ENCODE results near the gene RNASE7. TPM values are rescaled to one million over a fixed set of nuclear protein-coding genes. Genes with fewer than 3 reads are reported as not detected.

RNASE7 gene
- total RNA-seq, 2 experiments from 2014 or later = not detected

DNA sequence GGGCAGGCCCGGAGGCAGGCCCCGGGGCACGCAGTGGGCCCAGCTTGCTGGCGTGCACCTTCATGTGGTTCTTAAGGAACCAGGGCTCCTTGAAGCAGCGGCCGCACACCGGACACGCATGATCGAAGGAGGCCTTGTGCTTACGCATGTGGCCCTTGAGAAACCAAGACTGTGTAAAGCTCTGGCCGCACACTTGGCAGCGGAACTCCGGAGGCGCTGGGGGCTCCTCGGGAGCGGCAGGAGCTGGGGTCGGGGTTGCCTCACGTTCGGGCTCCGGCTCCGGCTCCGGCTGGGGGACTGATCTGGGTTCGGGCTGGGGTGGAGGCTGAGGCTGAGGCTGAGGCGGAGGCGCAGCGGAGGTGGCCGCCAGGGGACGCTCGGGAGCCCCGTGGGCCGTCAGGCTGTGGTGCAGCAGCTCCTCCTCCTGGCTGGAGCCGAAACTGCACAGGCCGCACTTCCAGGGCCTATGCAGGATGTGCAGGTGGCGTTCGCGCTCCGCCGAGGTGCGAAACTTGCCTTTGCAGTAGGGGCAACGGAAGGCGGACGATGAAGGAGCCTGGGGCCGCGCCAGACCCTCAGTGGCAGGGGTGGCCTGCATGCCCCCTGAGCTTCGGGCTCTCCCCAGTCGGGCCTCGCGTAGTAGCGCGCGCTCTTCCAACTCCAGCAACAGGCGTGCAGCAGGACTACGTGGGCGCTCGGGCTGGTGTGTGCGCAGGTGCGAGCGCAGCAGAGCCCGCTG is 50.3 kb downstream of the RNASE7 start:
- Mint-ChIP-seq H3K4me3 (no peak overlapping the region), H3K4me1 (peaks cover 13% of the 10 kb centered on the region), H3K36me3 (no peaks in the 10 kb centered on the region), H3K9me3 (no peaks in the 10 kb centered on the region), H3K27me3 (peaks cover 11% of the 10 kb centered on the region), H3K27ac (no peak overlapping the region)
- POLR2A ChIA-PET = interaction anchor here (1.1 to 1.6 kb wide), 3 partner anchors 12 to 78 kb away, joined by 3 to 9 read pairs (median 8); no protein-coding TSS in a partner anchor
- DNase-seq (peak; percentile 97), ATAC-seq (ENCODE audit: low read depth) (peak; percentile 74)

GRCh38 chr14:21093018-21093417 is 50.9 kb downstream of the RNASE7 start:
- peaks cover 8% of the 10 kb centered on the region for H3K4me1 Mint-ChIP-seq
- H3K4me3 Mint-ChIP-seq = no peak overlapping the region
- peaks cover 13% of the 10 kb centered on the region for H3K27me3 Mint-ChIP-seq
- DNase-seq = no peak
- POLR2A ChIA-PET = interaction anchor here (1.1 to 1.6 kb wide), 2 partner anchors 11 to 25 kb away, joined by 8 to 9 read pairs; no protein-coding TSS in a partner anchor
- no peaks in the 10 kb centered on the region for H3K9me3 Mint-ChIP-seq
- ATAC-seq (ENCODE audit: low read depth) = no peak
- no peak overlapping the region for H3K27ac Mint-ChIP-seq
- H3K36me3 Mint-ChIP-seq = no peaks in the 10 kb centered on the region

Small RNA genes within 50 kb of the gene (microRNA-seq; reads per million reads assigned to microRNA genes)
- not detected for gene MIR6717

Other genes with a start within 250 kb of the RNASE7 start
- gene RNASE1, start 239.5 kb upstream of the RNASE7 start, total RNA-seq = 1 to 10 TPM; 2.8 to 4.5 TPM
- gene RNASE3, start 151.0 kb upstream of the RNASE7 start, total RNA-seq = not detected
- gene RNASE2, start 86.9 kb upstream of the RNASE7 start, total RNA-seq = not detected
- gene METTL17, start 52.4 kb upstream of the RNASE7 start, total RNA-seq = 100 to 1,000 TPM in 1 of 2 experiments, 10 to 100 TPM in 1; 92.9 to 100 TPM
- gene SLC39A2, start 43.1 kb upstream of the RNASE7 start, total RNA-seq = under 1 TPM in 1 of 2 experiments, not detected in 1; 0.25 TPM
- gene NDRG2, start 17.3 kb upstream of the RNASE7 start, total RNA-seq = 10 to 100 TPM; 15.9 to 17.1 TPM
- not detected for gene TPPP2, start 12.1 kb upstream of the RNASE7 start, total RNA-seq
- not detected for gene RNASE13, start 7.6 kb upstream of the RNASE7 start, total RNA-seq
- gene RNASE8, start 15.5 kb downstream of the RNASE7 start, total RNA-seq = not detected
- gene ARHGEF40, start 27.9 kb downstream of the RNASE7 start, total RNA-seq = under 1 TPM; 0.20 to 0.28 TPM
- 1 to 10 TPM; 4.3 to 6.0 TPM for gene ZNF219, start 56.3 kb downstream of the RNASE7 start, total RNA-seq
- not detected for gene TMEM253, start 58.7 kb downstream of the RNASE7 start, total RNA-seq
- not detected for gene OR5AU1, start 113.7 kb downstream of the RNASE7 start, total RNA-seq
- gene HNRNPC, start 227.1 kb downstream of the RNASE7 start, total RNA-seq = 100 to 1,000 TPM; 658 to 677 TPM
- gene RPGRIP1, start 237.7 kb downstream of the RNASE7 start, total RNA-seq = not detected